ENCODE data around the gene EFCAB14.
"Not testable (repeated sequence)": the region's sequence is repeated elsewhere in the genome, so short reads cannot be mapped to it uniquely, and the experiment has no call there.

The EFCAB14 gene

GRCh38 chr1:46721204-46721603 is 2.3 kb upstream of the EFCAB14 start:
- no peak for DNase-seq

- DNase-seq, result not testable (repeated sequence)
Observed at GRCh38 chr1:46720319-46720718, 1.4 kb upstream of the EFCAB14 start.

- no peak for DNase-seq
Observed at GRCh38 chr1:46719689-46720088, 775 bp upstream of the EFCAB14 start.

GRCh38 chr1:46718340-46718726 is 581 bp downstream of the EFCAB14 start:
- no peak for DNase-seq

- DNase-seq, result no peak
Observed at GRCh38 chr1:46717654-46718053, 1.3 kb downstream of the EFCAB14 start.

GRCh38 chr1:46714976-46715375 is 3.9 kb downstream of the EFCAB14 start:
- DNase-seq, result no peak

GRCh38 chr1:46708121-46708520 is 10.8 kb downstream of the EFCAB14 start:
- DNase-seq, result no peak

- DNase-seq, result no peak
Observed at GRCh38 chr1:46705408-46705807, 13.5 kb downstream of the EFCAB14 start.

GRCh38 chr1:46703927-46704641 is 14.8 kb downstream of the EFCAB14 start:
- DNase-seq, result no peak

- DNase-seq, result no peak
Observed at GRCh38 chr1:46699666-46700065, 19.2 kb downstream of the EFCAB14 start.

GRCh38 chr1:46697053-46697452 is 21.9 kb downstream of the EFCAB14 start:
- no peak for DNase-seq

GRCh38 chr1:46694676-46695075 is 24.2 kb downstream of the EFCAB14 start:
- DNase-seq, result not testable (repeated sequence)

GRCh38 chr1:46692811-46693770 is 25.8 kb downstream of the EFCAB14 start:
- no peak for DNase-seq

- no peak for DNase-seq
Observed at GRCh38 chr1:46691997-46692790, 26.7 kb downstream of the EFCAB14 start.

GRCh38 chr1:46690931-46691421 is 27.9 kb downstream of the EFCAB14 start:
- DNase-seq, result no peak

- no peak for DNase-seq
Observed at GRCh38 chr1:46689897-46690296, 29.0 kb downstream of the EFCAB14 start.

GRCh38 chr1:46689356-46689755 is 29.6 kb downstream of the EFCAB14 start:
- DNase-seq, result no peak

- DNase-seq, result no peak
Observed at GRCh38 chr1:46687921-46688509, 30.9 kb downstream of the EFCAB14 start.

GRCh38 chr1:46687093-46687659 is 31.7 kb downstream of the EFCAB14 start:
- DNase-seq, result no peak

GRCh38 chr1:46686255-46686654 is 32.7 kb downstream of the EFCAB14 start:
- no peak for DNase-seq

GRCh38 chr1:46684670-46685069 is 34.2 kb downstream of the EFCAB14 start:
- DNase-seq, result no peak

GRCh38 chr1:46682064-46682463 is 36.9 kb downstream of the EFCAB14 start:
- DNase-seq, result no peak
